ENCODE measurements around the gene VEZT.

Gene VEZT

GRCh38 chr12:95325501-95325900 lies 107.9 kb downstream of the VEZT start:
- Histone ChIP-seq H3K27ac (ENCODE audit: low read depth in 2 of 2, low read length in 2 of 2) (no peak overlapping the region), H3K9me3 (ENCODE audit: control insufficient read depth in 2 of 2, low read length in 2 of 2) (no peaks in the 10 kb centered on the region), H3K27me3 (ENCODE audit: control insufficient read depth in 2 of 2, insufficient read depth in 2 of 2, low read length in 2 of 2) (no peaks in the 10 kb centered on the region), H3K36me3 (ENCODE audit: control insufficient read depth in 2 of 2, insufficient read depth in 2 of 2, low read length in 2 of 2) (no peaks in the 10 kb centered on the region), H3K4me1 (ENCODE audit: control insufficient read depth in 2 of 2, insufficient read depth in 2 of 2, low read length in 2 of 2) (no peaks in the 10 kb centered on the region), H3K9ac (ENCODE audit: low read depth in 1 of 2, low read length in 2 of 2) (no peak overlapping the region), H3K4me3 (ENCODE audit: low read length in 2 of 2) (no peak overlapping the region)

DNA sequence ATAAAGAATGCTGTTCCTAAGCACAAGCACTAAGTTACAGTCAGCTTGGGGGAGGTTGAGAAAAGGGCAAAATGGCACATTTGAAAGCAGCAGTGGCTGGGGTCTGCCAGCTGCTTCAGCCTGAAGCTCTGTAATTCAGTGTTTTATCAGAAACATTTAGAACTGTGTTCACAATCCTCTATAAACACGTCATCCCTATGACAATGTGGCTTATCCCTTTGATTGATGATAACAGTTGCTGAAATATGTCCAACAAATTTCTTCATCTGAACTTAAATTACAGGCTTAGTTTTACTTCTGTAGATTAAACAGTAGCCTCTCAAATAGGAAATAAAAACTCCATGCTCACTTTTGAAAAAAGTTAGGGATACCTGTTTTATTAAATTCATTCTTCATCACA lies 108.8 kb downstream of the VEZT start:
- no peaks in the 10 kb centered on the region for H3K36me3 ChIP-seq (ENCODE audit: control insufficient read depth in 2 of 2, insufficient read depth in 2 of 2, low read length in 2 of 2)
- no peak overlapping the region for H3K27ac ChIP-seq (ENCODE audit: low read depth in 2 of 2, low read length in 2 of 2)
- no peaks in the 10 kb centered on the region for H3K4me1 ChIP-seq (ENCODE audit: control insufficient read depth in 2 of 2, insufficient read depth in 2 of 2, low read length in 2 of 2)
- no peak overlapping the region for H3K4me3 ChIP-seq (ENCODE audit: low read length in 2 of 2)
- H3K9me3 ChIP-seq (ENCODE audit: control insufficient read depth in 2 of 2, low read length in 2 of 2): no peaks in the 10 kb centered on the region
- H3K9ac ChIP-seq (ENCODE audit: low read depth in 1 of 2, low read length in 2 of 2): no peak overlapping the region
- no peaks in the 10 kb centered on the region for H3K27me3 ChIP-seq (ENCODE audit: control insufficient read depth in 2 of 2, insufficient read depth in 2 of 2, low read length in 2 of 2)

GRCh38 chr12:95326855-95327254 lies 109.2 kb downstream of the VEZT start:
- Histone ChIP-seq H3K27me3 (ENCODE audit: control insufficient read depth in 2 of 2, insufficient read depth in 2 of 2, low read length in 2 of 2) (no peaks in the 10 kb centered on the region), H3K9me3 (ENCODE audit: control insufficient read depth in 2 of 2, low read length in 2 of 2) (no peaks in the 10 kb centered on the region), H3K4me3 (ENCODE audit: low read length in 2 of 2) (no peak overlapping the region), H3K9ac (ENCODE audit: low read depth in 1 of 2, low read length in 2 of 2) (no peak overlapping the region), H3K36me3 (ENCODE audit: control insufficient read depth in 2 of 2, insufficient read depth in 2 of 2, low read length in 2 of 2) (no peaks in the 10 kb centered on the region), H3K4me1 (ENCODE audit: control insufficient read depth in 2 of 2, insufficient read depth in 2 of 2, low read length in 2 of 2) (no peaks in the 10 kb centered on the region), H3K27ac (ENCODE audit: low read depth in 2 of 2, low read length in 2 of 2) (no peak overlapping the region)

DNA sequence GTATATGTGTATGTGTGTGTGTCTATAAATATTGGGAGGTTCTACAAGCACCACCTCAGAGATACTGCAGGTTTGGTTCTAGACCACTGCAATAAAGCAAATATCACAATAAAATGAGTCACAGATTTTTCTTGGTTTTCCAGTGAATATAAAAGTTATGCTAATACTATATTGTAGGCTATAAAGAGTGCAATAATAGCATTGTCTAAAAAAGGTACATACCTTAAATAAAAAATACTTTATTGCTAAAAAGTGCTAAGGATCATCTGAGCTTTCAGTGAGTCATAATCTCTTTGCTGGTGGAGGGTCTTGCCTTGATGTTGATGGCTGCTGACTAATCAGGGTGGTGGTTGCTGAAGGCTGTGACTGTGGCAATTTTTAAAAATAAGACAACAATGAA lies 111.1 kb downstream of the VEZT start:
- H3K27ac ChIP-seq (ENCODE audit: low read depth in 2 of 2, low read length in 2 of 2): no peak overlapping the region
- no peak overlapping the region for H3K9ac ChIP-seq (ENCODE audit: low read depth in 1 of 2, low read length in 2 of 2)
- H3K9me3 ChIP-seq (ENCODE audit: control insufficient read depth in 2 of 2, low read length in 2 of 2): no peaks in the 10 kb centered on the region

DNA sequence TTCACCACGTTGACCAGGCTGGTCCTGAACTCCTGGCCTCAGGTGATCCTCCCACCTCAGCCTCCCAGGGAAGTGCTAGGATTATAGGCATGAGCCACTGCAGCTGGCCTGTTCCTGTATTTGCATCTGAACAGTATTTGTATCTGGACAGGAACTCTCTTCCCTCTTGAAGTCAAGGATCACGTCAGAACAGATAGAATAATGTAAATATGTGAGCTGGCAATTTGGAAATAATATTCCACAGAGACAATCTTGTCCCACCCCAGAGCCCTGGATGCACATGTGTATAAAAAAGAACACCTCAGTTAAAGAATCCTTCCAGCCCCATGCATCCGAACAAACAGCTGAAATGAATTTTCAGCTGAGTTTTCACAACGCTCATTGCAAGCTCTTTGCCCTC lies 118.3 kb downstream of the VEZT start:
- no peaks in the 10 kb centered on the region for H3K27me3 ChIP-seq (ENCODE audit: control insufficient read depth in 2 of 2, insufficient read depth in 2 of 2, low read length in 2 of 2)
- peaks cover 0 to 3% of the 10 kb centered on the region in 2 donors for H3K9me3 ChIP-seq (ENCODE audit: control insufficient read depth in 2 of 2, low read length in 2 of 2)
- no peaks in the 10 kb centered on the region for H3K36me3 ChIP-seq (ENCODE audit: control insufficient read depth in 2 of 2, insufficient read depth in 2 of 2, low read length in 2 of 2)
- H3K9ac ChIP-seq (ENCODE audit: low read depth in 1 of 2, low read length in 2 of 2): no peak overlapping the region
- H3K4me1 ChIP-seq (ENCODE audit: control insufficient read depth in 2 of 2, insufficient read depth in 2 of 2, low read length in 2 of 2): no peaks in the 10 kb centered on the region
- no peak overlapping the region for H3K4me3 ChIP-seq (ENCODE audit: low read length in 2 of 2)
- H3K27ac ChIP-seq (ENCODE audit: low read depth in 2 of 2, low read length in 2 of 2): peak overlapping the region in 1 of 2 donors; percentile 4

More for the DNA sequence above, 111.1 kb downstream of the VEZT start:
- Histone ChIP-seq H3K4me3 (ENCODE audit: low read length in 2 of 2) (no peak overlapping the region), H3K36me3 (ENCODE audit: control insufficient read depth in 2 of 2, insufficient read depth in 2 of 2, low read length in 2 of 2) (no peaks in the 10 kb centered on the region), H3K27me3 (ENCODE audit: control insufficient read depth in 2 of 2, insufficient read depth in 2 of 2, low read length in 2 of 2) (no peaks in the 10 kb centered on the region), H3K4me1 (ENCODE audit: control insufficient read depth in 2 of 2, insufficient read depth in 2 of 2, low read length in 2 of 2) (no peaks in the 10 kb centered on the region)

DNA sequence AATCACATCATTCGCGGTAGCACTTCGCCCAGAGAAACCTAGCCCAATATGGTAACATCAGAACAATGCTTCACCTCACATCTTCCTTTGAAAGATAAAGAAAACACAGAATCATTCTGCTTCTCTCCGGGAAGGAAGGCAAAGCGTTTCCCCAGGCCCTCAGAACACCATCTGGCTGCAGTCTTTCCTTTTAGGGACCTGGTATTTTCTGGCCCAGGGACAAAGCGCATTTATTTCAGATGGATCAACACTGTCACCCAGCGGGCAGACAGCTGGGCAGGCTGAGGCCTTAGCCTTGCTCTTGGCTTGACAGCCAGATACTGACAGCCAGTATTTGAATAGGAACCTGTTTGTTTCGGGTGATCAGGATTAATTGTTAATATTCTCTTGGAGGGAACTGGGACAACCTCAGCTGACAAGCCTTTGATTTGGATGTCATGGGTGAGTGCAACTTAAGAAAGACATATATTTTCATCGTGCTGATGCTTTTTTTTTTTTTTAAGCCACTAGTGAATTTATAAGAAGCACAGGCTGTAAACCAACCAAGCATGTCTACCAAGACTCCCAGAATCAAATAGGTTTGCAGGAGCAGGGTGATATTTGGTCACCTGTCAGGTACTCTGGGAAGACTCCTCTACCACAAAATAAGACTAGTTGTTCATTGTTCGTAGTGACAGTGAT lies 118.9 kb downstream of the VEZT start:
- Histone ChIP-seq H3K27ac (ENCODE audit: low read depth in 2 of 2, low read length in 2 of 2) (no peak overlapping the region), H3K4me3 (ENCODE audit: low read length in 2 of 2) (no peak overlapping the region), H3K4me1 (ENCODE audit: control insufficient read depth in 2 of 2, insufficient read depth in 2 of 2, low read length in 2 of 2) (no peaks in the 10 kb centered on the region), H3K36me3 (ENCODE audit: control insufficient read depth in 2 of 2, insufficient read depth in 2 of 2, low read length in 2 of 2) (no peaks in the 10 kb centered on the region), H3K27me3 (ENCODE audit: control insufficient read depth in 2 of 2, insufficient read depth in 2 of 2, low read length in 2 of 2) (no peaks in the 10 kb centered on the region), H3K9ac (ENCODE audit: low read depth in 1 of 2, low read length in 2 of 2) (no peak overlapping the region), H3K9me3 (ENCODE audit: control insufficient read depth in 2 of 2, low read length in 2 of 2) (peaks cover 0 to 3% of the 10 kb centered on the region in 2 donors)

DNA sequence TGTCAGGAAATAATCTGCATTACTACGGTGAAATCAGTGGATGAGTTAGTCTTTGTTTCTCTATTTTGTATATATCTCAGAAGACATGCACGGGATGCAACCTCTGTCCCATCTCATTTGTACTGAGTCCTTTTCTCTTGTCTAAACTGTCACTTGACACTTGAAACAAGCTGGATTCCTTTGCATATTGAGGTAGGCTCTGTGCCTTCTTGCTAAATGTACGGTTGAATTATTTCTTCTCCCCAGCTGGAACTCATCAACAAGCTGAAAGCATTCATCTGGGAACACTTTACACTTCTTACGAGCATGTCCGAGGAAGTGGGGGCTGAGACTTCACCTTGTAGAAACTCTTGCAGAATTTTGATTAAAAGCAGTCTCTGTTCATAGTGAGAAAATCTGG lies 119.5 kb downstream of the VEZT start:
- no peaks in the 10 kb centered on the region for H3K36me3 ChIP-seq (ENCODE audit: control insufficient read depth in 2 of 2, insufficient read depth in 2 of 2, low read length in 2 of 2)
- H3K9ac ChIP-seq (ENCODE audit: low read depth in 1 of 2, low read length in 2 of 2): no peak overlapping the region
- no peak overlapping the region for H3K4me3 ChIP-seq (ENCODE audit: low read length in 2 of 2)
- no peak overlapping the region for H3K27ac ChIP-seq (ENCODE audit: low read depth in 2 of 2, low read length in 2 of 2)
- no peaks in the 10 kb centered on the region for H3K4me1 ChIP-seq (ENCODE audit: control insufficient read depth in 2 of 2, insufficient read depth in 2 of 2, low read length in 2 of 2)
- peaks cover 0 to 3% of the 10 kb centered on the region in 2 donors for H3K9me3 ChIP-seq (ENCODE audit: control insufficient read depth in 2 of 2, low read length in 2 of 2)
- no peaks in the 10 kb centered on the region for H3K27me3 ChIP-seq (ENCODE audit: control insufficient read depth in 2 of 2, insufficient read depth in 2 of 2, low read length in 2 of 2)

GRCh38 chr12:95339086-95339788 lies 121.6 kb downstream of the VEZT start:
- H3K9me3 ChIP-seq (ENCODE audit: control insufficient read depth in 2 of 2, low read length in 2 of 2): peaks cover 0 to 3% of the 10 kb centered on the region in 2 donors
- no peak overlapping the region for H3K4me3 ChIP-seq (ENCODE audit: low read length in 2 of 2)
- no peak overlapping the region for H3K27ac ChIP-seq (ENCODE audit: low read depth in 2 of 2, low read length in 2 of 2)
- no peaks in the 10 kb centered on the region for H3K4me1 ChIP-seq (ENCODE audit: control insufficient read depth in 2 of 2, insufficient read depth in 2 of 2, low read length in 2 of 2)
- no peak overlapping the region for H3K9ac ChIP-seq (ENCODE audit: low read depth in 1 of 2, low read length in 2 of 2)
- no peaks in the 10 kb centered on the region for H3K27me3 ChIP-seq (ENCODE audit: control insufficient read depth in 2 of 2, insufficient read depth in 2 of 2, low read length in 2 of 2)
- H3K36me3 ChIP-seq (ENCODE audit: control insufficient read depth in 2 of 2, insufficient read depth in 2 of 2, low read length in 2 of 2): no peaks in the 10 kb centered on the region

DNA sequence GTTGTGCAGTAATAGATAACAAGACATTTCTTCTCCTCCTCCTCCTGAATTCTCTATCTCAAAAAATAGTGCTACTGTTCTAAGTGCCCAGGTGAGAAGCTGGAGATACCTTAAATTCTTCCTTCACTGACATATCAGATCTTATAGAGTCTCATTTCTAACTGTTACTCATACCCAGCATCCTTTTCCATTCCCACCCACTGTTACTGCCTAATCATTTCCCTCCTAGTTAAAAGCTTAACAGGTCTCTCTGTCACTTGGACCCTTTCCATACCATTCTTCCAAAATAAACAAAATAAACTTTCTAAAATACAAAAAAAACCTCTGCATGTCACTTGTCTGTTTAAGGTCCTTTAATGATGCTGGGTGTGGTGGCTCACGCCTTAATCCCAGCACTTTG lies 124.4 kb downstream of the VEZT start:
- Histone ChIP-seq H3K4me1 (ENCODE audit: control insufficient read depth in 2 of 2, insufficient read depth in 2 of 2, low read length in 2 of 2) (no peaks in the 10 kb centered on the region), H3K4me3 (ENCODE audit: low read length in 2 of 2) (no peak overlapping the region), H3K36me3 (ENCODE audit: control insufficient read depth in 2 of 2, insufficient read depth in 2 of 2, low read length in 2 of 2) (no peaks in the 10 kb centered on the region), H3K27me3 (ENCODE audit: control insufficient read depth in 2 of 2, insufficient read depth in 2 of 2, low read length in 2 of 2) (no peaks in the 10 kb centered on the region), H3K9me3 (ENCODE audit: control insufficient read depth in 2 of 2, low read length in 2 of 2) (peaks cover 0 to 3% of the 10 kb centered on the region in 2 donors), H3K27ac (ENCODE audit: low read depth in 2 of 2, low read length in 2 of 2) (no peak overlapping the region), H3K9ac (ENCODE audit: low read depth in 1 of 2, low read length in 2 of 2) (no peak overlapping the region)

DNA sequence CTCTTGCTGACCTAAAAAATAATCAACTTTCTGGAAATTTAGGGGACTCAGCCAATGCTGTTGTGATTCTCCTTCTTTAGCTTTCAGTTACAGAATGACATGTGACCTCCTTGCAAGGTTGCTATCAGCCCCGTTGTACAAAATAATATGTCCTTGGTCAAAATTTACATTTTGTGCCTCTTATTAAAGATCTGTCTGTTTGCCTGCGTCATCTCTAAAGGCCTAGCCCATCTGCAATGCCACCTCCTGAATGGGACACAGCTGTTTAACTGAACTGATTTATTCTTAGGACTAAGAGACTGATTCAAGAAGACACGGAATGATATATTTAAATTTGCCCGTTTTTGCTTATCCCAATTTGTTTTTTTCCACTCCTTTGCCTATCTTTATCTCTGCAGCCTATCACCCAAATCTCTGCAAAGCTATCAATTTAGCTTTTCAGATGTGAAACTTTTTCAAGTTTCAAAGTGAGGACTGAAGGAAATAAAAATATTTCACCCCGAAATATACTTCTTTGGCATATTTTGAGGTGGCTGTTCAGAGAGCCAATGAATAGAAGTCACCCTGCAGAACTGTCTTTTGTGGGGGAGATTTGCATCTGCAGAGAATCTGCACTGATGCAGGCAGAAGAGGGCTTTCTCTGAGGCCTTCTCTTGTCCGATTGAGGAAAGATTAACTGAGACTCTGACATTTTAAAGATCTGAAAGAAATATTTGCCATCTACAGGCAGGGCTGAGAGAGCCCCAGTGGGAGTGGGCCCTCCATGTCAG lies 126.0 kb downstream of the VEZT start:
- Histone ChIP-seq H3K9me3 (ENCODE audit: control insufficient read depth in 2 of 2, low read length in 2 of 2) (peaks cover 0 to 3% of the 10 kb centered on the region in 2 donors), H3K36me3 (ENCODE audit: control insufficient read depth in 2 of 2, insufficient read depth in 2 of 2, low read length in 2 of 2) (no peaks in the 10 kb centered on the region), H3K27ac (ENCODE audit: low read depth in 2 of 2, low read length in 2 of 2) (no peak overlapping the region), H3K4me1 (ENCODE audit: control insufficient read depth in 2 of 2, insufficient read depth in 2 of 2, low read length in 2 of 2) (no peaks in the 10 kb centered on the region), H3K4me3 (ENCODE audit: low read length in 2 of 2) (no peak overlapping the region), H3K9ac (ENCODE audit: low read depth in 1 of 2, low read length in 2 of 2) (no peak overlapping the region), H3K27me3 (ENCODE audit: control insufficient read depth in 2 of 2, insufficient read depth in 2 of 2, low read length in 2 of 2) (no peaks in the 10 kb centered on the region)

Data from mucosa of rectum (tissue), 2 donors.